Measurements from ENCODE around the gene GLTPD2.

The GLTPD2 gene

GRCh38 chr17:4772235-4772613 is 16.5 kb upstream of the GLTPD2 start:
- no peak for DNase-seq

- DNase-seq, result no peak
Measured at GRCh38 chr17:4777969-4778760, 10.6 kb upstream of the GLTPD2 start.

- no peak for DNase-seq
Measured at GRCh38 chr17:4780325-4780955, 8.3 kb upstream of the GLTPD2 start.

- DNase-seq, result no peak
Measured at GRCh38 chr17:4782652-4783051, 6.1 kb upstream of the GLTPD2 start.

GRCh38 chr17:4785311-4786105 is 3.3 kb upstream of the GLTPD2 start:
- DNase-seq, result no peak

GRCh38 chr17:4786106-4786511 is 2.7 kb upstream of the GLTPD2 start, which contains the start of gene VMO1:
Gene VMO1, minus strand, starts transcription at chr17:4786364. Its CDS starts 12 bp downstream, at chr17:4786352.
- peak; percentile 56 for DNase-seq

GRCh38 chr17:4786516-4786915 is 2.2 kb upstream of the GLTPD2 start:
- no peak for DNase-seq

- no peak for DNase-seq
Measured at GRCh38 chr17:4788159-4788806, 481 bp upstream of the GLTPD2 start.

GRCh38 chr17:4789701-4789950 is 862 bp downstream of the GLTPD2 start:
- DNase-seq, result no peak

GRCh38 chr17:4789951-4790704 is 1.4 kb downstream of the GLTPD2 start:
- peak; percentile 89 for DNase-seq

- DNase-seq, result no peak
Measured at GRCh38 chr17:4790705-4791088, 1.9 kb downstream of the GLTPD2 start.

GRCh38 chr17:4795168-4795567 is 6.4 kb downstream of the GLTPD2 start:
- DNase-seq, result no peak

- DNase-seq, result peak; percentile 56
Measured at GRCh38 chr17:4796552-4796920, 7.8 kb downstream of the GLTPD2 start.

- no peak for DNase-seq
Measured at GRCh38 chr17:4800462-4801196, 11.9 kb downstream of the GLTPD2 start.

GRCh38 chr17:4802228-4802627 is 13.5 kb downstream of the GLTPD2 start, which contains the start of gene C17orf114:
Gene C17orf114, minus strand, starts transcription at chr17:4802328.
- DNase-seq, result no peak

GRCh38 chr17:4806456-4806776 is 17.7 kb downstream of the GLTPD2 start:
- no peak for DNase-seq

- peak; percentile 86 for DNase-seq
Measured at GRCh38 chr17:4806777-4807604, 18.2 kb downstream of the GLTPD2 start, which contains the start of gene PLD2. Gene PLD2, plus strand, starts transcription at chr17:4807152. Its CDS starts 621 bp downstream, at chr17:4807773.

GRCh38 chr17:4807605-4808377 is 19.0 kb downstream of the GLTPD2 start:
- no peak for DNase-seq

GRCh38 chr17:4808378-4808767 is 19.6 kb downstream of the GLTPD2 start:
- DNase-seq, result no peak

GRCh38 chr17:4810696-4811290 is 22.0 kb downstream of the GLTPD2 start:
- DNase-seq, result no peak

All from EL (cell line).